WTC11 (cell line): Measurements from ENCODE around the gene TTLL3.

ENCODE experiments used
- CTCF ChIP-seq: fragments of 200-600 bp; IDR thresholded peaks from 2 replicates; pipeline ENCODE4 v1.8.0; 2022; ENCODE audit warnings: antibody characterized with exemption
- ESRRA ChIP-seq: sonication (generic); formaldehyde crosslinking; IDR thresholded peaks from 2 replicates; pipeline ENCODE4 v1.8.1; 2022; ENCODE audit warnings: mild to moderate bottlenecking, missing genetic modification reagents, borderline replicate concordance
- NFYB ChIP-seq: sonication (generic); formaldehyde crosslinking; conservative IDR thresholded peaks from 2 replicates; pipeline ENCODE4 v1.8.0; 2022; ENCODE audit warnings: low read depth, missing genetic modification reagents
- USF2 ChIP-seq: sonication (generic); formaldehyde crosslinking; IDR thresholded peaks from 2 replicates; pipeline ENCODE4 v1.8.1; 2023; ENCODE audit warnings: mild to moderate bottlenecking, missing genetic modification reagents, moderate library complexity

- TF ChIP-seq CTCF (no peak), ESRRA (CRISPR knock-in tag) (no peak), USF2 (no peak), NFYB (CRISPR knock-in tag) (no peak)
Observed at GRCh38 chr3:9807981-9808344, 2.1 kb upstream of the TTLL3 start.
